Kidney epithelial cell (primary cell): ENCODE results near the gene IGFBP2. TPM values are rescaled to one million over a fixed set of nuclear protein-coding genes. Genes with fewer than 3 reads are reported as not detected.

Source experiments
- DNase-seq: peaks from one replicate; pipeline ENCODE4 v3.0.0-alpha.2; 2010; ENCODE audit warnings: low read depth
- H3K27me3 ChIP-seq: 2 replicates; pipeline ENCODE4 v1.6.0; 2011; ENCODE audit warnings: low read length; ENCODE audit not compliant: control insufficient read depth, insufficient read depth
- H3K36me3 ChIP-seq: 2 replicates; pipeline ENCODE4 v1.5.1; 2011; ENCODE audit warnings: low read length; ENCODE audit not compliant: control insufficient read depth, insufficient read depth
- H3K4me3 ChIP-seq: 2 replicates; pipeline ENCODE4 v1.5.1; 2011; ENCODE audit warnings: low read depth, mild to moderate bottlenecking, control low read depth, low read length
- total RNA-seq: library from RNA; depleted of rRNA; stranded (reverse); fragments of >200 nt; gene quantifications from 2 replicates; pipeline ENCODE4 v1.2.3, GENCODE V29; 2015
- TF ChIP-seq, protein P1 (sequence below): IDR thresholded peaks from 2 replicates; pipeline ENCODE4 v1.5.1; 2011; ENCODE audit warnings: mild to moderate bottlenecking, moderate library complexity, low read length, control low read depth, inconsistent platforms; ENCODE audit not compliant: insufficient read depth, poor library complexity, severe bottlenecking

The IGFBP2 gene
- total RNA-seq, 1 donor from 2014 or later, result 298 TPM

DNA sequence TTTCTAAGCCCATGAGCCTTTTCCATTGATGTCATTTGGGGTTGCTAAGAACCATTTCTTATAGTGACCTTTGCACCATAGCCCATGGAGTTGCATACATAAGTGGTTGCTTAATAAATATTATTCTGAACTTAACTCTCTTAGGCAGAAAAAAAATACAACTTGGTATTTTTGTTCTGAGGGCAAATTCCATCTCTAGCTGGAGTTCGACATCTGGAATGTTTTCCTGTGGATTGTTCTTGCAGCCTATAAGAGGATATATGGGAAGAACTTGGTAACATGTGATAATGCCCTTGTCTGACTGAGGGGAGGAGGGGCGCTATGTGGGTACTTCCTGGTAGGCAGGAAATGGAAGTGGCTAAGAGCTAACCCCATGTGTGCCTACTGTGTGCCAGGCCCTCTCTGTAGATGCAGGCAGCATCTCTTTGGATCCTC lies 20.7 kb downstream of the IGFBP2 start:
- Histone ChIP-seq H3K36me3 (no peaks in the 10 kb centered on the region), H3K4me3 (no peak overlapping the region), H3K27me3 (no peaks in the 10 kb centered on the region)
- no peak for DNase-seq
- TF ChIP-seq, protein P1, sequence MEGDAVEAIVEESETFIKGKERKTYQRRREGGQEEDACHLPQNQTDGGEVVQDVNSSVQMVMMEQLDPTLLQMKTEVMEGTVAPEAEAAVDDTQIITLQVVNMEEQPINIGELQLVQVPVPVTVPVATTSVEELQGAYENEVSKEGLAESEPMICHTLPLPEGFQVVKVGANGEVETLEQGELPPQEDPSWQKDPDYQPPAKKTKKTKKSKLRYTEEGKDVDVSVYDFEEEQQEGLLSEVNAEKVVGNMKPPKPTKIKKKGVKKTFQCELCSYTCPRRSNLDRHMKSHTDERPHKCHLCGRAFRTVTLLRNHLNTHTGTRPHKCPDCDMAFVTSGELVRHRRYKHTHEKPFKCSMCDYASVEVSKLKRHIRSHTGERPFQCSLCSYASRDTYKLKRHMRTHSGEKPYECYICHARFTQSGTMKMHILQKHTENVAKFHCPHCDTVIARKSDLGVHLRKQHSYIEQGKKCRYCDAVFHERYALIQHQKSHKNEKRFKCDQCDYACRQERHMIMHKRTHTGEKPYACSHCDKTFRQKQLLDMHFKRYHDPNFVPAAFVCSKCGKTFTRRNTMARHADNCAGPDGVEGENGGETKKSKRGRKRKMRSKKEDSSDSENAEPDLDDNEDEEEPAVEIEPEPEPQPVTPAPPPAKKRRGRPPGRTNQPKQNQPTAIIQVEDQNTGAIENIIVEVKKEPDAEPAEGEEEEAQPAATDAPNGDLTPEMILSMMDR, result no peak

DNA sequence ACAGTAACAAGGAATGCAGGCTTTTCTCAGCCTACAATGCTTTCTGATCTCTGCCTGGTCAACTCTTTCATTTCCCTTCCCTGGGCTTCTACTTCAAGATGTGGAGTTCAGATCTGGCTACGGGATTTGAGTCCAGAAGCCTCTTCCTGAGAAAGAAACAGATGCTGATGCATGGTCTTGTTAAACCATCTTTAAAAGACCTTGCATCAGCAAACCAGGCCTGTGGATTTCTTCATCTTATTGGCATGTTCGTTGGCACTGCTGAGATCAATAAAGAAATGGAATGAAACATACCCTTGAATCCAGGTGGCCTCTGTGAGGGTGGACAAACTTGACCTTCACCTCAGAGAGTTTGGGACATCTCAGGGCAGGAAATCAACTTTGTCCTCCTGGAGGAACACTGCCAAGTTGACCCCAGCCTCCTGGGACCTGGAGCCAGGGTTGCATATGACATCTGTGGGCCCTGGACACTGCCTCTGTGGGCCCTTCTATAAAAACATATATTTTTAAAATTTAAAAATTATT lies 21.4 kb downstream of the IGFBP2 start:
- TF ChIP-seq, protein P1, result no peak
- DNase-seq, result no peak
- H3K36me3 ChIP-seq, result no peaks in the 10 kb centered on the region
- no peak overlapping the region for H3K4me3 ChIP-seq
- H3K27me3 ChIP-seq, result no peaks in the 10 kb centered on the region

DNA sequence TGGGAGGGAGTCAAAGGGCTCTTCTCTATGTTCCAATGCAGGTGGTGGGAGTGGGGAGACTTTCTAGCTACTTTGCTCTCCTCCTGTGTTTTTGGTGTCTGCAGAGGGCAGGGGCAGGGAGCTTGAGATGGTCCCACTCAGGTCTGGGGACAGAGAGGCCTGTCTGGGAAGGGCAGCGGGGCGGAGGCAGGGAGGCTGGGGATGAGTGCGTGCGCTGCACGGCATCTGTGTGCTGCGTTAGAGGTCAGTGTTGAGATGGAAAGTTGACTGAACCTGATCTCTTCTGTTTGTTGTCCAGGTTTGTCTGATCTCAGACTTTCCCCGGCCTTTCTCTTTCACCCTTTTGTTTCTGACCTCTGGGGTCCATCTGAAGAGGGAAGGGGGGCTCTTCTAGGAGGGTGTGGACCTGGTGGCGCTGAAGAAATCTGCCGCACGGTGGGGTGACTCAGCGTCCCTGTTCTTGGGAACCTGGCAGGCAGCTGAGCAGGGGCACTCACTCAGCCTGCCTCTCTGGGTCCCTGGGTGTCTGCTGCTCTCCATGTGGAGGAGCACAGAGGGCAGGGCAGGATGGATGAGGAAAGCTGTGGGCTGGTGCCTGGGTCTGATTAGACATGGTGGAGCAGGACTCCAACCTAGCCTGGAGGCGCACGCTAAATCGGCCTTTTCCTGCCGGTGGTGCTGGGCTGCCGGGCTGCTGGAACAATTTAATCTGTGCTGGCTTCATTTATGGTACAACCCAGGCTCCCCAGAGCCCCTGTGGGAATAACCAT lies 24.1 kb downstream of the IGFBP2 start:
- no peaks in the 10 kb centered on the region for H3K27me3 ChIP-seq
- DNase-seq, result no peak
- TF ChIP-seq, protein P1, result no peak
- no peaks in the 10 kb centered on the region for H3K36me3 ChIP-seq
- no peak overlapping the region for H3K4me3 ChIP-seq

DNA sequence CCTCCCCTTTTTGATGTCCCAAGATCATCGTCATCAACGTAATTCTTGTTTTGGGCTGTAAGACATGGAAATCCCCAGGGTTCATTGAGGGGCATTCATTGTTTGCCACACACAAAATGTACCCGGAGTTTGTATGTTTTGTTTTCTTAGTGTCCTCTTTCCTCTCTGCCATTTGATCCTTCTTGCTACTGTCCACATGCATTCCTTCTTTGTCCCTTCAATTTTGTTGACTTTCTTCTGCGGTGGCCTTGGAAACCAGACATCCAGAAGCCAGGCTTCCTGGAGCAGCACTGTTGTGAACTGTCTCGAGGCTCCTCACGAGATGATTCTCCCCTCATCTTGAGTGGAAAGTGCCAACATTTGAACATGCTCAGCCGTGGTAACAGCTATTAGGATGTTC lies 24.8 kb downstream of the IGFBP2 start:
- H3K36me3 ChIP-seq, result no peaks in the 10 kb centered on the region
- H3K4me3 ChIP-seq, result no peak overlapping the region
- TF ChIP-seq, protein P1, result no peak

DNA sequence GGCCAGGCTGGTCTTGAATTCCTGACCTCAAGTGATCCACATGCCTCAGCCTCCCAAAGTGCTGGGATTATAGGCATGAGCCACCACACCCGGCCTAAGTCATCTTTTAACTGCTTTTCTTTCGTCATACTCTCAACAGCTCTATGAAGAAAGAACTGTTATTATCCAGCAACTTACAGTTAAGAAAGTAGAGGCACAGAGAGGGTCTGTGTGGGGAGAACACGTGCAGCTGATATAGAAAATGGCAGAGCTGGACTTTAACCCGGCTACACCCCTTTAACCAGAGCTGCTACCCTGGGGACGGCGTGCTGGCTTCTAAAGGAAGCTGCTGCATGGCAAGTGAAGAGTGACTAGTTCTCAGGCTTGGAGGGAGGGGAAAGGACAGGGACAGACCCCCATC lies 25.5 kb downstream of the IGFBP2 start:
- Histone ChIP-seq H3K36me3 (no peaks in the 10 kb centered on the region), H3K27me3 (no peaks in the 10 kb centered on the region), H3K4me3 (no peak overlapping the region)
- no peak for DNase-seq
- TF ChIP-seq, protein P1, result no peak

More for the DNA sequence above, 24.8 kb downstream of the IGFBP2 start:
- no peaks in the 10 kb centered on the region for H3K27me3 ChIP-seq
- DNase-seq, result no peak

DNA sequence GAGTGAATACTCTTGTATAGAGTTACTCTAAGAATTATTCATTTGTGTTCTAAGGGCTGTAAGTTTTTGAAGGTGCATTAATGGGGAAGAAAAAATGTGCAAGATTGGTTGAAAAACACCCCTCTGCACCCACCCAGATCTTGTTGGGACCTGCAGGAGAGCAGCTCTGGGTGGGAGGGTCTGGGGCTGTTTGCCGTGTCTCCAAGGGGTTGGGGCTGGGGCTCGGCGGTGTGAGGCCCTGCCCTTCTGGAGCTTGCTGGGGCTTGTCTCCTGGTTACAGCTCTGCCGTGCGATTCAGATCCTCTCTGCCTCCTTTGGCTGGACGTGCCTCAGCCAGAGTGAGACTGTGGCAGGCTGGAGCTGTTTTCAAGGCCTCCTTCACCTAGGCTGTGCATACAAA lies 26.1 kb downstream of the IGFBP2 start:
- DNase-seq, result no peak
- no peak overlapping the region for H3K4me3 ChIP-seq
- no peaks in the 10 kb centered on the region for H3K27me3 ChIP-seq
- TF ChIP-seq, protein P1, result no peak
- H3K36me3 ChIP-seq, result no peaks in the 10 kb centered on the region
